Esophagus squamous epithelium (tissue), 5 donors: ENCODE results near the gene NEK9. TPM values are rescaled to one million over a fixed set of nuclear protein-coding genes. Genes with fewer than 3 reads are reported as not detected.

Source experiments
- DNase-seq: peaks from one replicate; lab custom pipeline; 2025; lab: John Stamatoyannopoulos, UW
- H3K27ac ChIP-seq, 4 donors: fragments of 200-600 bp; sonication (generic); one replicate each; pipeline ENCODE4 v1.5.1; 2016 to 2019; ENCODE audit warnings: mild to moderate bottlenecking in 1 of 4
- H3K27me3 ChIP-seq, 4 donors: fragments of 200-600 bp; sonication (generic); 1 replicate in 3 of 4; 2 replicates in 1 of 4; pipeline versions ENCODE4 v1.5.1 to v1.6.0; 2017 to 2021; ENCODE audit warnings: antibody characterized with exemption in 1 of 4
- H3K36me3 ChIP-seq, 3 donors: fragments of 200-600 bp; sonication (generic); one replicate each; pipeline ENCODE4 v1.5.1; 2016 to 2019
- H3K4me1 ChIP-seq, 3 donors: fragments of 200-600 bp; sonication (generic); one replicate each; pipeline ENCODE4 v1.5.1; 2017 to 2019
- H3K4me3 ChIP-seq, 4 donors: fragments of 200-600 bp; sonication (generic); 1 replicate in 3 of 4; 2 replicates in 1 of 4; pipeline ENCODE4 v1.5.1; 2016 to 2019; ENCODE audit warnings: mild to moderate bottlenecking in 2 of 4, moderate library complexity in 1 of 4
- H3K9me3 ChIP-seq, 3 donors: fragments of 200-600 bp; sonication (generic); one replicate each; pipeline ENCODE4 v1.5.1; 2016 to 2019
- CTCF ChIP-seq, 6 experiments: fragments of 450-650 bp in 4 of 6; fragments of 200-600 bp in 2 of 6; sonication (generic) in 2 of 6; IDR thresholded peaks; one replicate each; pipeline ENCODE4 v1.5.1; 2016 to 2019; ENCODE audit warnings: antibody characterized with exemption in 6 of 6, mild to moderate bottlenecking in 4 of 6, moderate library complexity in 4 of 6
- POLR2A ChIP-seq, 4 donors: fragments of 450-650 bp; IDR thresholded peaks; one replicate each; pipeline ENCODE4 v1.6.1; 2017; ENCODE audit warnings: antibody characterized with exemption in 4 of 4, mild to moderate bottlenecking in 4 of 4, moderate library complexity in 3 of 4
- WGBS, 2 donors: methylation state at CpG; one replicate each; pipeline ENCODE4 v1.1.5; 2018; 5-methylcytosine and 5-hydroxymethylcytosine counted together
- intact Hi-C: fragments of 100-400 bp; cut with DNase I; formaldehyde crosslinking; loops from one replicate; pipeline ENCODE4 v1.15.0; 2022
- small RNA-seq, 4 donors: library from RNA; depleted of rRNA; stranded (forward); fragments of <200 nt; gene quantifications; one replicate each; pipeline ENCODE3, GENCODE V24; 2016
- total RNA-seq, 4 donors: library from RNA; depleted of rRNA; stranded (reverse); fragments of >200 nt; gene quantifications; one replicate each; pipeline ENCODE4 v1.1.0, GENCODE V29; 2016
- donor health status: DM: yes; HTN: yes; CAD: no.

Gene NEK9
- total RNA-seq, 4 donors from 2014 or later: 16.6 to 37.2 (median 17.8) TPM

GRCh38 chr14:75040507-75040906, 86.3 kb downstream of the NEK9 start:
- Histone ChIP-seq H3K27ac (peak overlapping the region in 1 of 4 donors; percentile 38), H3K9me3 (no peaks in the 10 kb centered on the region), H3K4me3 (no peak overlapping the region), H3K27me3 (no peaks in the 10 kb centered on the region), H3K4me1 (peaks cover 0 to 35% (median 2%) of the 10 kb centered on the region in 3 donors), H3K36me3 (peaks cover 5 to 68% (median 10%) of the 10 kb centered on the region in 3 donors)
- intact Hi-C loops: no loop called here
- TF ChIP-seq CTCF (IDR thresholded peaks at IDR 0.05) (no peak), POLR2A (IDR thresholded peaks at IDR 0.05) (no peak)
- no peak for DNase-seq
- WGBS, 2 donors: 70 to 85% methylated on average over 1 of the region's 1 CpG

- H3K4me1 ChIP-seq: no peaks in the 10 kb centered on the region
- TF ChIP-seq CTCF (IDR thresholded peaks at IDR 0.05) (no peak), POLR2A (IDR thresholded peaks at IDR 0.05) (no peak)
- intact Hi-C loops: no loop called here
- H3K36me3 ChIP-seq: peaks cover 0 to 94% (median 20%) of the 10 kb centered on the region in 3 donors
- no peaks in the 10 kb centered on the region for H3K27me3 ChIP-seq
- H3K4me3 ChIP-seq: no peak overlapping the region
- 90 to 91% methylated on average over 2 of the region's 2 CpGs for WGBS, 2 donors
- H3K27ac ChIP-seq: no peak overlapping the region
- H3K9me3 ChIP-seq: no peaks in the 10 kb centered on the region
- DNase-seq: no peak
Observed at GRCh38 chr14:75032939-75033338, 93.9 kb downstream of the NEK9 start.

GRCh38 chr14:75030147-75030546, 96.7 kb downstream of the NEK9 start:
- Histone ChIP-seq H3K27ac (no peak overlapping the region), H3K9me3 (no peaks in the 10 kb centered on the region), H3K36me3 (peaks cover 0 to 92% (median 16%) of the 10 kb centered on the region in 3 donors), H3K27me3 (no peaks in the 10 kb centered on the region), H3K4me1 (peaks cover 0 to 2% (median 0%) of the 10 kb centered on the region in 3 donors), H3K4me3 (no peak overlapping the region)
- no peak for DNase-seq
- TF ChIP-seq CTCF (IDR thresholded peaks at IDR 0.05) (no peak), POLR2A (IDR thresholded peaks at IDR 0.05) (no peak)
- intact Hi-C loops: no loop called here
- WGBS, 2 donors: 0% methylated on average over 1 of the region's 1 CpG

Small RNAs within 50 kb of the gene (small RNA-seq; reads per million reads assigned to genes)
- gene HIF1AP1: 0 reads per million in 4 donors

Other genes with a start within 250 kb of the NEK9 start
- 10 to 100 TPM; 54.9 to 87.0 (median 69.0) TPM for gene DLST, start 245.1 kb downstream of the NEK9 start, total RNA-seq
- gene RPS6KL1, start 203.8 kb downstream of the NEK9 start, total RNA-seq: 1 to 10 TPM in 3 of 4 donors, under 1 TPM in 1; 0.83 to 1.7 (median 1.3) TPM
- gene PGF, start 171.5 kb downstream of the NEK9 start, total RNA-seq: 10 to 100 TPM in 1 of 4 donors, 1 to 10 TPM in 3; 1.6 to 42.3 (median 6.2) TPM
- gene EIF2B2, start 124.1 kb downstream of the NEK9 start, total RNA-seq: 10 to 100 TPM; 27.8 to 41.0 (median 39.0) TPM
- gene MLH3, start 75.6 kb downstream of the NEK9 start, total RNA-seq: 10 to 100 TPM in 3 of 4 donors, 1 to 10 TPM in 1; 8.4 to 39.7 (median 11.0) TPM
- 10 to 100 TPM; 11.0 to 28.0 (median 15.4) TPM for gene ACYP1, start 63.0 kb downstream of the NEK9 start, total RNA-seq
- gene ZC2HC1C, start 57.4 kb downstream of the NEK9 start, total RNA-seq: 1 to 10 TPM in 3 of 4 donors, under 1 TPM in 1; 0.64 to 5.0 (median 2.2) TPM
- gene TMED10, start 49.6 kb upstream of the NEK9 start, total RNA-seq: 100 to 1,000 TPM; 174 to 267 (median 206) TPM
- 100 to 1,000 TPM in 1 of 4 donors, 10 to 100 TPM in 3; 62.2 to 181 (median 88.6) TPM for gene FOS, start 151.8 kb upstream of the NEK9 start, total RNA-seq